Activated CD4-positive, alpha-beta T cell treated with anti-CD3 and anti-CD28 coated beads for 1 hour (primary cell): ENCODE results near the gene KCNG2.

ENCODE experiments used
- DNase-seq: peaks from one replicate; pipeline ENCODE4 v3.0.0-alpha.2; 2020

Gene KCNG2

GRCh38 chr18:79912994-79913831, 115.5 kb downstream of the KCNG2 start:
- peak; percentile 4 for DNase-seq

DNA sequence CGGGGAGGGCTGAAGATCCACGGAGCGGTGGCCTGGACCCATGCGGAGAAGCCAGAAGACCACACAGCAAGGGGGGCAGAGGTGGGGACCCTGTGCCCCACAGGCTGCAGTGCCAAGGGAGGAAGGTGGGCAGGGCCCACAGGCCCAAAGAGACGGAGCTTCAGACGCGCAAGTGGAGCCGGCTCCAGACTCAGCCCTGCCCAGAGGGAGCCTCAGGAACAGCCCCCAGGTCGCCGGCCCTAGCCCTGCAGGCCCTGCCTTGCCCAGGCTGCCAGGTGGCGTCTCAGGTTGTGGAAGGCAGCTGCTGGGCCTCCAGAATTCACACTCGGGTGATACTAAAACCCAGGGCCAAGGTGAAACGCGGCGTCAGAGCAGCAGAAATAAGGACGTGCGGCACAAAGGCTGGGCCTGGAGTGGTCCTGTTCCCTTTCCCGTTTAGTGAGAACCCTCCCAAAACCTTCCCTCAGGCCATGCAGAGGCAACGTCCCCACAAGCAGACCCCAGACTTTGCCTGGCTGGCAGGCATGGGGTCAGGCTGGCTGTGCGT, 116.9 kb downstream of the KCNG2 start:
- no peak for DNase-seq

DNA sequence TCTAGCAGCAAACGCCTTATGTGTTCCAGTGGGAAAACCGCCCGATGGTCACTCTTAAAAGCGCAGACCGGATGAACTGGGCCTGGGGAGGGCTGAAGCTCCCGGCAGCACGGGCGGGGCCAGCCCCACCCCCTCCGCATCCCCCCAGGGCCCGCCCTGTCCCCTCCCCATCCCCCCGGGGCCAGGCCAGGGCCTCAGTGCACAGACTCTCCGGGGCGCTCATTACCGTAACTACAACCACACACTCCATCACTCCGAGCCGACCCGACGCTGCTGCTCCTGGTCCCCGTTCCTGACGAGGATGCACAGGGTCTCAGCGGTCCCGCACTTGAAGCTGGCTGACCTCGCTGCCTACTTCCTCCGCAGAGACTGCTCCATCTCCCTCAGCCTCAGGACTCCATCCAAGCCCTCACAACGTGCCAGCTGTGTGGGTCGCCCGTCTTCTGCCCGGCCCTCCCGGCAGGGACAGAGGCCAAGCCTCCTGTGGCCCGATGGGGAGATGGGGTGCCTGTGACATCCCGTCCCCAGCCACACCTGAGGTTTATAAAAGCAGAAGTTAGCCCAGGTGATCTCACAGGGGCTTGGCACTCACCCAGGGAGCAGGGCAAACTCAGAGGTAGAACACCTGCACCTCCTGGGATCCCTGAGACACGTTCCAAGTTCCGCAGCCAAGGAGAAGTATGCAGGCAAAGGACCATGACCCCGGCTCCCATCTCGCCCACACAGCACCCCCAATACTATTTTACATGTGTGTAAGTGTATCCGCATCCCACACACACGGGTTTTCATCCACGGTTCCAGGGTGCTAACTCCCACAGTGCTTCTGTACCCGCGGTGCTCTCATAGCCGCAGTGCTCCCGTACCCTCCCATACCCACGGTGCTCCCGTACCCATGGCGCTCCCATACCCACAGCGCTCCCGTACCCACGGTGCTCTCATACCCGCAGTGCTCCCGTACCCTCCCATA, 117.7 kb downstream of the KCNG2 start:
- DNase-seq, result peak; percentile 6

GRCh38 chr18:79916128-79916494, 118.4 kb downstream of the KCNG2 start:
- DNase-seq, result no peak

- DNase-seq, result peak; percentile 6
Observed at GRCh38 chr18:79916546-79917168, 118.9 kb downstream of the KCNG2 start.

DNA sequence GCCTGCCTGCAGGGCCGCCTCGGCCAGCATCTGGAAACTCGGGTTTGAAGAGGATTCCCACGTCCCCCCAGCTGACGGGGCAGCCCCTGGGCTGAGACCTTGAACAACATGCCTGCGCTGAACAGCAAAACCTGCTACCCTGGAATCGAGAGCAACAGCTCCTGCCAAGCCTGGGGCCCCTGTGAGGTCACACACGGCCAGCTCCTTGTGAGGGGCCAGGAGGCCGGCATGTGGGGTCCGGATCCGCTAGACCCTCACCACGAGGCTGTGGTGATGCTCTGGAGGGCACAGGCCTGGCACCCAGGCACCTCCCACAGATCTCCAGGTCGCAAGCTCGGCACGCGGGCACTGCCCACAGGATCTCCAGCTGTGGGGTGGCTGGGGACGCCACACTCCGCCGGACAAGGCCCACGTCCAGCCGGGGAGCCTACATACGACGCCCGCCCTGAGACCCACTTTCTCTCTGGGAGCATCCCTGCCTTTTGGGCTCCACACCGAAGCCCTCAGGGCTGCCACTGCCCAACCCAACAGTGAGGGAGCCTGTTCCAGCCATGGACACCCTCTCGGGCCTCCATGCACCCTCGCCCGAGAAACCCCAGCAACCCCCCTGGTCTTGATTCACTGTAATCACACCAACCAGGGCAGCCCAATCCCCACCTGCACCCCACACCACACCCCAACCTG, 119.6 kb downstream of the KCNG2 start:
- peak; percentile 6 for DNase-seq

GRCh38 chr18:79917853-79918614, 120.3 kb downstream of the KCNG2 start:
- no peak for DNase-seq

DNA sequence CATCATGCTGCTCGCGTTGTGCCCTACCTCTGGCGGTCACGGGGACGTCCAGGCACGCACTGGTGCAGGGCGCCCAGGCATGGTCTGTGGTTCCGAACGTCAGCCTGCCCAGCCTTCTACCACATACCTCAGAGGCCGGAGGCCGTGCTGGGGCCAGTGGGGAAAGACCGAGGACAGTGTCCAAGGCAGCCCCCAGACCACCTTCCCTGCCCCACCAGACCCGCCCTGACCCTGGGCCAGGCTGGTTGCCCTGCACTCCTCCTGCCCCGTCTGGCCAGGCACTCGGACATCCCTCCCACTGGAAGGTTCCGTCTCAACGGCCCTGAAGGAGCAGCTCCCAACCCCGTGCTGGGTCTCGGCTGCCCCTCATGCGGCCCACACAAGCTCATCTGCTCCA, 120.9 kb downstream of the KCNG2 start:
- peak; percentile 6 for DNase-seq

DNA sequence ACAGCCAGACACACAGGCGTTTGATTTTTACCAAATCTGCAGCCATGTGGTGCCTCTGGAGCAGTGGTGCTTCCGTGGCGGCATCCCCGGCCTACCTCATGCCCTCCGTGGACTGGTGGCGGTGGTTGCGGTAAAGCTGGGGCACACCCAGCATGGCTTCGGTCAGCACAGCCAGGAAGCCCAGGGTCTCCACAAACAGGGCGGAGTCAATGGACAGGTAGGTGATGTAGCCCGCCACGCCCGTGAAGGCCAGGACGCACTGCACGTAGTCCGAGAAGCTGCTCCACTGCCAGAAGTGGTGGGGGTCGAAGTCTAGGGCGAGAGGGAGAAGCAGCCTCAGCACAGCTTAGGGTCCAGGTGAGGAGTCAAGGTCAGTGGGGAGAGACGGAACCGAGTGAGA, 121.4 kb downstream of the KCNG2 start:
- DNase-seq, result peak; percentile 7

DNA sequence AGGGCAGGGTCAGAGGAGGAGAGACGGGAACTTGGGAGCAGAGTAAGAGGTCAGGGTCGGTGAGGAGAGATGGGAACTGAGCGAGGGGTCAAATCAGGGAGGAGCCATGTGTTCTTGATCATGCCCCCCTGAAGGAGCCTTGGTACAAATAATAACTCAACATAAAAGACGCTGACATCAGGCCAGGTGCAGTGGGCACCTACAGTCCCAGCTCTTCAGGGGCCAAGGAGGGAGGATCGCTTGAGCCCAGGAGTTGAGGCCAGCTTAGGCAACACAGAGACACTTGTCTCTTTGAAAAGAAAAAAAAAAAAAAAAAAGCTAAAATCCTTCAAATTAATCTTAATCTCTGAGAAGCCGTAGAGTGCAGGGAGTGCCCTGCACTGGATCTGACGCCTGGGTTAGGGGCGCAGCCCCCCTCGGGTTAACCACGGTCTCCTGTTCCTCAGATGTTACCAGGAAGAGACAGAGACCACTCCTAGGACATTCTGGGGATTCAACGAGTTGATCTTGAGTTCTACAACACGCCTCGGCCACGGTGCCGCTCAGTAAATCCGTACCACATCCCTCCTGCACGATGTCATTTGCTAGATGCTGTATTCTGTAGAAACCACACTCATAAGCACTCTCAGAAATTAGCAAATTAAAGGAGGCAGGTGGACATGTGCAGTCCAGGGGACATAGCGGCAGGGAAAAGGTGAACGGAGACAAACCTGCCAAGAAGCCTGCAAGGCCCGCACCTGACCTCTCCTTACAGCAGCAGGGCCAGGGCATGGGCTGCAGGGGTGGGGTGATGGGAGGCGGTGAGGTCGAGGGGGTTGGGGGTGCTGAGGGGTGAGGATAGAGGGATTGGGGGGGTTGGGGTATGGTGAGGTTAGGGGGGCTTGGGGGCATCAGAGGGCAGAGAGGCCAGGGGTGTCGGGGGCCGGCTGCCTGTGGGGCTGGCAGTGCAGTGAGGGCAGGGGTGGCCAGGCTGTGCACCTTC, 124.5 kb downstream of the KCNG2 start:
- DNase-seq, result peak; percentile 6

- DNase-seq, result peak; percentile 4
Observed at GRCh38 chr18:79922971-79923411, 125.3 kb downstream of the KCNG2 start.

DNA sequence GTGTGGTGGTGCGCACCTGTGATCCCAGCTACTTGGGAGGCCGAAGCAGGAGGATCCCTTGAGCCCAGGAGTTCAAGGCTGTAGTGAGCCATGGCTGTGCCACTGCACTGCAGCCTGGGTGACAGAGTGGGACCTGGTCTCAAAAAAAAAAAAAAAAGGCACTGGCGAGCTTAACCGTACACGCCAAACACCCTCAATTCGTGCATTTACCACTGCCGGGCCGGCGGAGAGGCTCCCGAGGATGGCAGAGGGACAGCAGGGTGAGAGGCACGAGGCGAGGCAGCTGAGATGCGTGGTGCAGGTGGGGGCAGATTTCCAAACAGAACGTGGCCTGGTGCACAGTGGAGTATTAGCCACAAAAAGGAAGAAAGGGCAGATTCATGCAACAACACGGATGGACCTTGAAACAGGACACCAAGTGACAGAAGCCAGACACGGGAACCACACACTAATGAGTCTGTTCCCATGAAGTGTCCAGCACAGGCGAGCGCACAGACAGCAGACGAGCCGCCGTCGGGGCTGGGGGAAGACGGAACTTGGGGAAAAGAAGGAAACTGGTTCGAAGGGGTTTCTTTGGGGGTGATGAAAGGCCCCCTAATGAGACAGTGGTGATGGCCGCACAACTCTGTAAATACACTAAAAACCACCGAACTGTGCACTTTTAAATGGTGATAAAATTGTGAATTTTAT, 126.3 kb downstream of the KCNG2 start:
- DNase-seq, result no peak

GRCh38 chr18:79924814-79925731, 127.3 kb downstream of the KCNG2 start:
- peak; percentile 5 for DNase-seq

- peak; percentile 1 for DNase-seq
Observed at GRCh38 chr18:79926306-79926705, 128.6 kb downstream of the KCNG2 start.

- peak; percentile 5 for DNase-seq
Observed at GRCh38 chr18:79926715-79927606, 129.2 kb downstream of the KCNG2 start.

- DNase-seq, result peak; percentile 1
Observed at GRCh38 chr18:79927607-79928562, 130.1 kb downstream of the KCNG2 start.
